ENCODE results near the gene MSI2. TPM values are rescaled to one million over a fixed set of nuclear protein-coding genes. Genes with fewer than 3 reads are reported as not detected.

Gene MSI2
- total and polyA plus RNA-seq, 9 of the 15 experiments (the other 6 are each of a cell fraction or from before 2014, with no cell fraction given) = 4.6 to 61.8 (median 42.4) TPM

DNA sequence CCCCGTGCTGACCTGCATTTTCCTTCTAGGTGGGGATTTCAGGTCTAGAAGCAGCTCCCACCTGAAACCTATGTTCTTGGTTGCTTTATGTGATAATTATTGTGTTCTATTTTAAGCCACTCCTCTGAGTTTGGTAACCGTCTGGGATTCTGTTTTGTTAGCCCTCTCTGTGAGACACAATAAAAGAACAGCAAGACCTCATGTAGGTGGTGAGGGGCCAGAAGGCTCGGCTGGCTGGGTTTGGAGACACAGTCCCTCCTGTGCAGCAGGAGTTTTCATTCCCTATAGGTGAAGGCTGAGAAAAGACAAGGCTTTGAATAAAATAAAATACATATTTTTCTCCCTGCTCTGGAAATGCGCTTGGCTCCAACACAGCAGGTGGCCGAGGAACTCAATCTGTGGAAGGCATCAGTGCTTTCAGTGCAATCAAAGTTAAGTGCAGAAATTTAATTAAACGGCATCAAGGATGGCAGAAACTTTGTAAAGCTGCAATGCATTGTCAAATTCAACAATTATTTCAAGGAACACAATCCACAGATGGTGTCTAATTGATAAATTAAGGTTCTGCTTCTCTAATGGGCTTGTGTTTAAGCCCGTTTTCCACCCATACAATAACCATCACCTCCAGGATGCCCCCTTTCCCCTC is 107.8 kb downstream of the MSI2 start:
- FAIRE-seq = no peak
- no TSS peak for BruUV-seq (replicated peaks)
- no peak overlapping the region for H3K4me3 ChIP-seq
- H3K4me2 ChIP-seq (ENCODE audit: insufficient read depth, low read length) = no peak overlapping the region
- no peaks in the 10 kb centered on the region for H3K9me3 ChIP-seq (replicated peaks; ENCODE audit: control insufficient read depth, insufficient read depth, low read depth, low read length)
- H3K4me1 ChIP-seq (replicated peaks in 1 of 2; ENCODE audit: control insufficient read depth in 2 of 2, insufficient read depth in 2 of 2, low read length in 2 of 2) = peaks cover 15 to 41% of the 10 kb centered on the region in 2 experiments
- no peaks in the 10 kb centered on the region for H3K27me3 ChIP-seq (ENCODE audit: control insufficient read depth in 2 of 2, insufficient read depth in 2 of 2, low read length in 2 of 2)
- intact Hi-C loops (cut with micrococcal nuclease) = no loop called here
- ChIA-PET POLR2A (interaction anchor here (0.6 to 2.3 kb wide), 4 partner anchors 9 to 156 kb away, joined by 3 to 9 read pairs (median 6); no protein-coding TSS in a partner anchor), CTCF (ENCODE audit: low intra/inter-chr PET ratio) (no interaction called here)
- no peak overlapping the region for H2AFZ ChIP-seq (ENCODE audit: low read depth, low read length)
- H3K9me1 ChIP-seq (ENCODE audit: control insufficient read depth, insufficient read depth, low read length) = no peaks in the 10 kb centered on the region
- DNase-seq (ENCODE audit: extremely low read depth in 1 of 4, low spot score in 3 of 4) = no peak
- no peaks in the 10 kb centered on the region for H3K36me3 ChIP-seq (ENCODE audit: control insufficient read depth, insufficient read depth, low read length)
- in situ Hi-C loops (cut with MboI) = no loop called here
- no peak for ATAC-seq
- peaks cover 61% of the 10 kb centered on the region for H3K79me2 ChIP-seq (ENCODE audit: control insufficient read depth, insufficient read depth, low read length)
- H4K20me1 ChIP-seq (replicated peaks; ENCODE audit: control insufficient read depth, insufficient read depth, low read length) = no peaks in the 10 kb centered on the region
- 83% methylated on average over 7 of the region's 7 CpGs for WGBS (ENCODE audit: insufficient coverage, low coverage, missing lambda C conversion rate)
- no peak overlapping the region for H3K9ac ChIP-seq (ENCODE audit: insufficient read depth in 1 of 2, low read depth in 2 of 2, low read length in 2 of 2)
- no peak overlapping the region for H3K27ac ChIP-seq (ENCODE audit: extremely low read depth, low read depth, low read length)
- TF ChIP-seq ZNF75A (CRISPR knock-in tag; IDR thresholded peaks at IDR 0.05) = no peak
- no peak for TF ChIP-seq POLR3G (IDR thresholded peaks at IDR 0.05; ENCODE audit: extremely low read depth, insufficient read length, insufficient replicate concordance)
- TF ChIP-seq ZKSCAN8 (CRISPR knock-in tag; IDR thresholded peaks at IDR 0.05) = no peak
- TF ChIP-seq ZNF274 (IDR thresholded peaks at IDR 0.05; ENCODE audit: borderline replicate concordance, low read depth, low read length) = no peak
- no peak for TF ChIP-seq XRCC3 (IDR thresholded peaks at IDR 0.05)
- TF ChIP-seq POLR2B (IDR thresholded peaks at IDR 0.05; ENCODE audit: low read depth, partially characterized antibody) = no peak
- TF ChIP-seq, protein P1, sequence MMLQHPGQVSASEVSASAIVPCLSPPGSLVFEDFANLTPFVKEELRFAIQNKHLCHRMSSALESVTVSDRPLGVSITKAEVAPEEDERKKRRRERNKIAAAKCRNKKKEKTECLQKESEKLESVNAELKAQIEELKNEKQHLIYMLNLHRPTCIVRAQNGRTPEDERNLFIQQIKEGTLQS (IDR thresholded peaks at IDR 0.05) = no peak
- TF ChIP-seq, protein P1 (CRISPR knock-in tag; conservative IDR thresholded peaks at IDR 0.05) = no peak
- TF ChIP-seq ZNF24 (IDR thresholded peaks at IDR 0.05) = no peak
- TF ChIP-seq ZNF165 (CRISPR knock-in tag; IDR thresholded peaks at IDR 0.05; ENCODE audit: borderline replicate concordance) = no peak
- TF ChIP-seq POLR2G (IDR thresholded peaks at IDR 0.05; ENCODE audit: low read depth, low read length) = no peak
- TF ChIP-seq, protein P2, sequence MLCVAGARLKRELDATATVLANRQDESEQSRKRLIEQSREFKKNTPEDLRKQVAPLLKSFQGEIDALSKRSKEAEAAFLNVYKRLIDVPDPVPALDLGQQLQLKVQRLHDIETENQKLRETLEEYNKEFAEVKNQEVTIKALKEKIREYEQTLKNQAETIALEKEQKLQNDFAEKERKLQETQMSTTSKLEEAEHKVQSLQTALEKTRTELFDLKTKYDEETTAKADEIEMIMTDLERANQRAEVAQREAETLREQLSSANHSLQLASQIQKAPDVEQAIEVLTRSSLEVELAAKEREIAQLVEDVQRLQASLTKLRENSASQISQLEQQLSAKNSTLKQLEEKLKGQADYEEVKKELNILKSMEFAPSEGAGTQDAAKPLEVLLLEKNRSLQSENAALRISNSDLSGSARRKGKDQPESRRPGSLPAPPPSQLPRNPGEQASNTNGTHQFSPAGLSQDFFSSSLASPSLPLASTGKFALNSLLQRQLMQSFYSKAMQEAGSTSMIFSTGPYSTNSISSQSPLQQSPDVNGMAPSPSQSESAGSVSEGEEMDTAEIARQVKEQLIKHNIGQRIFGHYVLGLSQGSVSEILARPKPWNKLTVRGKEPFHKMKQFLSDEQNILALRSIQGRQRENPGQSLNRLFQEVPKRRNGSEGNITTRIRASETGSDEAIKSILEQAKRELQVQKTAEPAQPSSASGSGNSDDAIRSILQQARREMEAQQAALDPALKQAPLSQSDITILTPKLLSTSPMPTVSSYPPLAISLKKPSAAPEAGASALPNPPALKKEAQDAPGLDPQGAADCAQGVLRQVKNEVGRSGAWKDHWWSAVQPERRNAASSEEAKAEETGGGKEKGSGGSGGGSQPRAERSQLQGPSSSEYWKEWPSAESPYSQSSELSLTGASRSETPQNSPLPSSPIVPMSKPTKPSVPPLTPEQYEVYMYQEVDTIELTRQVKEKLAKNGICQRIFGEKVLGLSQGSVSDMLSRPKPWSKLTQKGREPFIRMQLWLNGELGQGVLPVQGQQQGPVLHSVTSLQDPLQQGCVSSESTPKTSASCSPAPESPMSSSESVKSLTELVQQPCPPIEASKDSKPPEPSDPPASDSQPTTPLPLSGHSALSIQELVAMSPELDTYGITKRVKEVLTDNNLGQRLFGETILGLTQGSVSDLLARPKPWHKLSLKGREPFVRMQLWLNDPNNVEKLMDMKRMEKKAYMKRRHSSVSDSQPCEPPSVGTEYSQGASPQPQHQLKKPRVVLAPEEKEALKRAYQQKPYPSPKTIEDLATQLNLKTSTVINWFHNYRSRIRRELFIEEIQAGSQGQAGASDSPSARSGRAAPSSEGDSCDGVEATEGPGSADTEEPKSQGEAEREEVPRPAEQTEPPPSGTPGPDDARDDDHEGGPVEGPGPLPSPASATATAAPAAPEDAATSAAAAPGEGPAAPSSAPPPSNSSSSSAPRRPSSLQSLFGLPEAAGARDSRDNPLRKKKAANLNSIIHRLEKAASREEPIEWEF (CRISPR knock-in tag; IDR thresholded peaks at IDR 0.05) = no peak
- TF ChIP-seq, protein P3, sequence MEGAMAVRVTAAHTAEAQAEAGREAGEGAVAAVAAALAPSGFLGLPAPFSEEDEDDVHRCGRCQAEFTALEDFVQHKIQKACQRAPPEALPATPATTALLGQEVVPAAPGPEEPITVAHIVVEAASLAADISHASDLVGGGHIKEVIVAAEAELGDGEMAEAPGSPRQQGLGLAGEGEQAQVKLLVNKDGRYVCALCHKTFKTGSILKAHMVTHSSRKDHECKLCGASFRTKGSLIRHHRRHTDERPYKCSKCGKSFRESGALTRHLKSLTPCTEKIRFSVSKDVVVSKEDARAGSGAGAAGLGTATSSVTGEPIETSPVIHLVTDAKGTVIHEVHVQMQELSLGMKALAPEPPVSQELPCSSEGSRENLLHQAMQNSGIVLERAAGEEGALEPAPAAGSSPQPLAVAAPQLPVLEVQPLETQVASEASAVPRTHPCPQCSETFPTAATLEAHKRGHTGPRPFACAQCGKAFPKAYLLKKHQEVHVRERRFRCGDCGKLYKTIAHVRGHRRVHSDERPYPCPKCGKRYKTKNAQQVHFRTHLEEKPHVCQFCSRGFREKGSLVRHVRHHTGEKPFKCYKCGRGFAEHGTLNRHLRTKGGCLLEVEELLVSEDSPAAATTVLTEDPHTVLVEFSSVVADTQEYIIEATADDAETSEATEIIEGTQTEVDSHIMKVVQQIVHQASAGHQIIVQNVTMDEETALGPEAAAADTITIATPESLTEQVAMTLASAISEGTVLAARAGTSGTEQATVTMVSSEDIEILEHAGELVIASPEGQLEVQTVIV (CRISPR knock-in tag; IDR thresholded peaks at IDR 0.05; ENCODE audit: borderline replicate concordance) = no peak
- no peak for TF ChIP-seq ESRRA (IDR thresholded peaks at IDR 0.05; ENCODE audit: borderline replicate concordance, low read depth)

Measured in K562 (cell line).